Vagina (tissue), 2 donors: ENCODE measurements around the gene LILRB4.

Experiments used
- CTCF ChIP-seq, 3 experiments: fragments of 450-650 bp in 2 of 3; fragments of 200-600 bp in 1 of 3; sonication (generic) in 1 of 3; IDR thresholded peaks; one replicate each; pipeline ENCODE4 v1.5.1; 2017 to 2019; ENCODE audit warnings: antibody characterized with exemption in 3 of 3, mild to moderate bottlenecking in 2 of 3, moderate library complexity in 2 of 3
- POLR2A ChIP-seq, 2 donors: fragments of 450-650 bp; IDR thresholded peaks; one replicate each; pipeline ENCODE4 v1.6.1; 2017; ENCODE audit warnings: antibody characterized with exemption in 2 of 2, mild to moderate bottlenecking in 2 of 2, moderate library complexity in 2 of 2
- POLR2AphosphoS5 ChIP-seq, 2 donors: sonication (generic); formaldehyde crosslinking; IDR thresholded peaks; one replicate each; pipeline ENCODE4 v1.9.0; 2017; ENCODE audit warnings: antibody characterized with exemption in 2 of 2, mild to moderate bottlenecking in 2 of 2, low read depth in 1 of 2; ENCODE audit not compliant: insufficient read depth in 1 of 2

DNA sequence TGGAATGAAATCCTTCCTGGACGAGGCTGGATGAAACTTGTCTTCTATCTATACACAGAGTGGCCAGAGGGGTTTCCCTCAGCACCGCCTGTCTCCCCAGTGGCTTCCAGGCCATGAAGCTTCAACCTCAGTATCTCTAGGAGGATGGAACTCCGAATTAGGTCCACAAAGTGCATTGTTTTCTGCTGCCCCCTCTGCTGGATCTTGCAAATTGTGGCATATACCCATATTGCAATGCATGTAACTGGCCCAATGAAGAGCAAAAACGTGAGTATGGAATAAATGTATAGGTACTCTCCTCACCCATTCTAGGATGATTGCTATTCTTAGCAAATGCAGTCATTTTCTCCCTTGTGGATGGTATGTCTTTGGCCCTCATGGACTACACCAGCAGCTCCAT is 14.7 kb upstream of the LILRB4 start:
- TF ChIP-seq CTCF (IDR thresholded peaks at IDR 0.05) (no peak), POLR2A (IDR thresholded peaks at IDR 0.05) (no peak), POLR2AphosphoS5 (IDR thresholded peaks at IDR 0.05; ENCODE audit: insufficient read depth in 1 of 2, low read depth in 1 of 2) (no peak)
